ENCODE measurements around the gene ATXN10. TPM values are rescaled to one million over a fixed set of nuclear protein-coding genes. Genes with fewer than 3 reads are reported as not detected.

Gene ATXN10
- total RNA-seq, 4 donors from 2014 or later, result 78.5 to 152 (median 113) TPM

DNA sequence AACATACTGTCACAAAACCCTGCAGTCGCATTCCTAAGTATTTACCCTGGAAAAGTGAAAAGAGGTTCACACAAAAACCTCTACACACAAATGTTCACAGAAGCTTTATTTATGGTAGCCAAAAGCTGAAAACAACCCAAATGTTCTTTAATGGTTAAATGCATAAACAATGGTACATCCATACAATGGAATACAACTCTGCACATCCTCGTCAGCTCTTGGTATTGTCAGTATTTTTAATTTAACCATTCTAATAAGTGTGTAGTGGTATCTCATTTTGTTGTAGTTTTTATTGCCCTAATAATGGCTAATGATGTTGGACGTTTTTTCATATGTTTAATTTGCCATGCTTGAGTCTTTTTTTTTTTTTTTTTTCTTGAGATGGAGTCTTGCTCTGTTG lies 99.4 kb downstream of the ATXN10 start:
- no peak overlapping the region for H3K27ac ChIP-seq
- H3K4me1 ChIP-seq, result peaks cover 0 to 4% (median 0%) of the 10 kb centered on the region in 3 donors
- 96 to 100% methylated on average over 2 to 3 of the region's 3 CpGs for WGBS, 2 donors (ENCODE audit: low coverage in 1 of 2)
- H3K27me3 ChIP-seq, result no peaks in the 10 kb centered on the region
- ATAC-seq, result no peak
- TF ChIP-seq, protein P1, sequence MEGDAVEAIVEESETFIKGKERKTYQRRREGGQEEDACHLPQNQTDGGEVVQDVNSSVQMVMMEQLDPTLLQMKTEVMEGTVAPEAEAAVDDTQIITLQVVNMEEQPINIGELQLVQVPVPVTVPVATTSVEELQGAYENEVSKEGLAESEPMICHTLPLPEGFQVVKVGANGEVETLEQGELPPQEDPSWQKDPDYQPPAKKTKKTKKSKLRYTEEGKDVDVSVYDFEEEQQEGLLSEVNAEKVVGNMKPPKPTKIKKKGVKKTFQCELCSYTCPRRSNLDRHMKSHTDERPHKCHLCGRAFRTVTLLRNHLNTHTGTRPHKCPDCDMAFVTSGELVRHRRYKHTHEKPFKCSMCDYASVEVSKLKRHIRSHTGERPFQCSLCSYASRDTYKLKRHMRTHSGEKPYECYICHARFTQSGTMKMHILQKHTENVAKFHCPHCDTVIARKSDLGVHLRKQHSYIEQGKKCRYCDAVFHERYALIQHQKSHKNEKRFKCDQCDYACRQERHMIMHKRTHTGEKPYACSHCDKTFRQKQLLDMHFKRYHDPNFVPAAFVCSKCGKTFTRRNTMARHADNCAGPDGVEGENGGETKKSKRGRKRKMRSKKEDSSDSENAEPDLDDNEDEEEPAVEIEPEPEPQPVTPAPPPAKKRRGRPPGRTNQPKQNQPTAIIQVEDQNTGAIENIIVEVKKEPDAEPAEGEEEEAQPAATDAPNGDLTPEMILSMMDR (IDR thresholded peaks at IDR 0.05), result no peak
- TF ChIP-seq POLR2AphosphoS5 (IDR thresholded peaks at IDR 0.05) (no peak), EP300 (IDR thresholded peaks at IDR 0.05) (no peak), POLR2A (IDR thresholded peaks at IDR 0.05) (no peak)
- H3K9me3 ChIP-seq, result no peaks in the 10 kb centered on the region
- H3K4me3 ChIP-seq, result no peak overlapping the region
- H3K36me3 ChIP-seq, result peaks cover 0 to 8% of the 10 kb centered on the region in 2 donors

DNA sequence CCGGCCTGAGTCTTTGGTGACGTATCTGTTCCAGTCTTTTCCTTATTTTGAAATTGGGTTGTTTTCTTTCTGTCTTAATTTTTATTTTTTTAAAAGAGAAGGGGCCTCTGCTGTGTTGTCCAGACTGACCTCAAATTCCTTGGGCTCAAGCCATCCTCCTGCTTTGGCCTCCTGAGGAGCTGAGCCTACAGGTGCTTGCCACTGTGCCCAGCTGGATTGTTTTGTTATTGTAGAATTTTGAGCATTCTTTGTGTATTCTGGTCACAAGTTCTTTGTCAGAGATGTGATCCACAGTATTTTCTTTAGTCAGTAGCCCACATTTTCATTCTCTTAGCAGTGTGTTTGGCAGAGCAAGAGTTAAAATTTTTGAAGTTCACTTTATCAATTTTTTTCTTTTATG lies 100.1 kb downstream of the ATXN10 start:
- H3K27ac ChIP-seq, result no peak overlapping the region
- peaks cover 0 to 9% (median 0%) of the 10 kb centered on the region in 3 donors for H3K4me1 ChIP-seq
- TF ChIP-seq EP300 (IDR thresholded peaks at IDR 0.05), result no peak
- TF ChIP-seq POLR2AphosphoS5 (IDR thresholded peaks at IDR 0.05), result no peak
- no peak for TF ChIP-seq POLR2A (IDR thresholded peaks at IDR 0.05)
- TF ChIP-seq, protein P1 (IDR thresholded peaks at IDR 0.05), result no peak
- peaks cover 0 to 8% of the 10 kb centered on the region in 2 donors for H3K36me3 ChIP-seq
- no peaks in the 10 kb centered on the region for H3K9me3 ChIP-seq
- 100% methylated on average over 2 of the region's 2 CpGs; no CpG with 5 or more reads in 1 of the 2 donors for WGBS, 2 donors (ENCODE audit: low coverage in 1 of 2)
- no peak for ATAC-seq
- H3K27me3 ChIP-seq, result no peaks in the 10 kb centered on the region
- H3K4me3 ChIP-seq, result no peak overlapping the region

DNA sequence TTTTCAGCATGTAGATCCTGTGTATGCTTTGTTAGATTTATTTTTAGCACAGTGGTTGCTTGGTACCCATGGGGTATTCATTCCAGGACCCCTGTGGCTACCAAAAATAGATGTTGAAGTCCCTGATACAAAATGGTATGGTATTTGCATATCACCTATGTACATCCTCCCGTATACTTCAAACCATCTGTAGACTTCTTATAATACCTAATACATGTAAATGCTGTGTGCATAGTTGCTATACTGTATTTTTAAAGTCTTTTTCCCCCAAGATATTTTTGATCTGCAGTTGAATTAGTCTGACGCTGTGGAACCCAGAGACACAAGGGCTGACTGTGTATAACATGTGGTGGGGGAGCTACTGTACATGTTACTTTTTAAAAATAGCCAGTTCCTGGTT lies 101.1 kb downstream of the ATXN10 start:
- WGBS, 2 donors (ENCODE audit: low coverage in 1 of 2), result 88 to 100% methylated on average over 2 of the region's 2 CpGs
- no peak for ATAC-seq

DNA sequence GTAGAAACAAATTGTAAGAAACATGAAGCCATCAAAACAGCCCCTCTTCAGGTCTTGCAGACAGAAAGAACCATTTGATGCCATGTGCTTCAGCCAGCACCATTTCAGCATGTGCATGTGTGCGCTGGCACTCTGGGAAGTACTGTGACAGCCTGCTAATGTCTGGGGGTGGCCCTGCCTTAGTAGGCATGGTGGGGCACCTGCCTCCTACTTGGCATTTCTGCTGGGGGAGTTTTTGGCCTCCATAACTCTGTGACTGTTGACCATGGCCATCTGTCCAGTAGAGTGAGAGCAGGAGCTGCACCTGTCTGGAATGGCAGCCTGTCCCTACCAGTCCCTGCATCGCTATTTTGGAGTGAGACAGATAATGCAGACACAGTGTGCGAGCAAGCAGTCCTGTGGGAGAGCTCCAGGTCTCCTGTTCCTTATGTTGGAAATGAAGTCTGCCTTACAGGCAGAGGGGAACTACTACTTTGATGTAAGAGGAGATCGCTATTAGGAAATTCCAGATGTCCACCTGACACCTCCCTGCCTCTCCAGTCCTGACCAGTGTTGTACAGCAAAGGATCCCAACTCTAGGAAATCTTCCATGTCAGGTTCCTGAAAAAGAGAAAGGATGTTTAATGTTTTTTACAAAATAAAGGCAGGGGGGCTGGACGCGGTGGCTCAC lies 102.5 kb downstream of the ATXN10 start:
- WGBS, 2 donors (ENCODE audit: low coverage in 1 of 2), result 100% methylated on average over 1 to 2 of the region's 6 CpGs
- no peak overlapping the region for H3K27ac ChIP-seq
- ATAC-seq, result no peak
- H3K4me3 ChIP-seq, result no peak overlapping the region
- H3K36me3 ChIP-seq, result peaks cover 0 to 8% of the 10 kb centered on the region in 2 donors
- TF ChIP-seq POLR2A (IDR thresholded peaks at IDR 0.05), result no peak
- no peak for TF ChIP-seq EP300 (IDR thresholded peaks at IDR 0.05)
- no peak for TF ChIP-seq POLR2AphosphoS5 (IDR thresholded peaks at IDR 0.05)
- TF ChIP-seq, protein P1 (IDR thresholded peaks at IDR 0.05), result no peak
- no peaks in the 10 kb centered on the region for H3K9me3 ChIP-seq
- H3K27me3 ChIP-seq, result no peaks in the 10 kb centered on the region
- H3K4me1 ChIP-seq, result peaks cover 0 to 10% (median 0%) of the 10 kb centered on the region in 3 donors

More for the DNA sequence above, 101.1 kb downstream of the ATXN10 start:
- H3K36me3 ChIP-seq, result peaks cover 0 to 8% of the 10 kb centered on the region in 2 donors
- peaks cover 0 to 10% (median 0%) of the 10 kb centered on the region in 3 donors for H3K4me1 ChIP-seq
- TF ChIP-seq POLR2A (IDR thresholded peaks at IDR 0.05), result no peak
- TF ChIP-seq, protein P1 (IDR thresholded peaks at IDR 0.05), result no peak
- no peak for TF ChIP-seq POLR2AphosphoS5 (IDR thresholded peaks at IDR 0.05)
- TF ChIP-seq EP300 (IDR thresholded peaks at IDR 0.05), result no peak
- no peak overlapping the region for H3K27ac ChIP-seq
- H3K9me3 ChIP-seq, result no peaks in the 10 kb centered on the region
- no peak overlapping the region for H3K4me3 ChIP-seq
- no peaks in the 10 kb centered on the region for H3K27me3 ChIP-seq

DNA sequence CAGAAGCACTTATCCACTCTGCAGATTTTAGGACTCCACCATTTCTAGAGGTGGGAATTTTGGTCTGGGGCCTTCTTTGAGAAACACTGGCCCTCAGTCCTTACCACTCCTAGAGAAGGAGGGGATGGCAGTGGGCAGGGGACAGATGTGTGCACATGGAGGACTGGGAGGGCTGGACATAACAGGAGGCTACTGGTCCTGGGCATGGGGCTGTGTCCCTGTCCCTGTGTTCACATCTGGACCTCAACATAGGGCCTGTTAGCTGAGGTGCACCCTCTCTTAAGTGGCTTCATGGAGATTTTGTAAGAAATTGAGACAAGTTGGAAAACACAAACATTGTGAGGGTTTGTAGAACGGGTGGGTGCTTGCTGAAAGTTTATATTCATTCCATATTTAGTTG lies 103.4 kb downstream of the ATXN10 start:
- no peaks in the 10 kb centered on the region for H3K27me3 ChIP-seq
- H3K27ac ChIP-seq, result no peak overlapping the region
- TF ChIP-seq, protein P1 (IDR thresholded peaks at IDR 0.05), result no peak
- TF ChIP-seq EP300 (IDR thresholded peaks at IDR 0.05), result no peak
- TF ChIP-seq POLR2A (IDR thresholded peaks at IDR 0.05), result no peak
- TF ChIP-seq POLR2AphosphoS5 (IDR thresholded peaks at IDR 0.05), result no peak
- 50 to 77% methylated on average over 1 of the region's 1 CpG for WGBS, 2 donors (ENCODE audit: low coverage in 1 of 2)
- no peaks in the 10 kb centered on the region for H3K9me3 ChIP-seq
- no peak for ATAC-seq
- peaks cover 0 to 8% of the 10 kb centered on the region in 2 donors for H3K36me3 ChIP-seq
- H3K4me3 ChIP-seq, result no peak overlapping the region
- H3K4me1 ChIP-seq, result peaks cover 0 to 10% (median 0%) of the 10 kb centered on the region in 3 donors

All from gastroesophageal sphincter (tissue), 4 donors.